ENCODE data around the gene FNDC3A. TPM values are rescaled to one million over a fixed set of nuclear protein-coding genes. Genes with fewer than 3 reads are reported as not detected.

The FNDC3A gene
- total RNA-seq, 1 experiment from 2014 or later, result 24.3 TPM

DNA sequence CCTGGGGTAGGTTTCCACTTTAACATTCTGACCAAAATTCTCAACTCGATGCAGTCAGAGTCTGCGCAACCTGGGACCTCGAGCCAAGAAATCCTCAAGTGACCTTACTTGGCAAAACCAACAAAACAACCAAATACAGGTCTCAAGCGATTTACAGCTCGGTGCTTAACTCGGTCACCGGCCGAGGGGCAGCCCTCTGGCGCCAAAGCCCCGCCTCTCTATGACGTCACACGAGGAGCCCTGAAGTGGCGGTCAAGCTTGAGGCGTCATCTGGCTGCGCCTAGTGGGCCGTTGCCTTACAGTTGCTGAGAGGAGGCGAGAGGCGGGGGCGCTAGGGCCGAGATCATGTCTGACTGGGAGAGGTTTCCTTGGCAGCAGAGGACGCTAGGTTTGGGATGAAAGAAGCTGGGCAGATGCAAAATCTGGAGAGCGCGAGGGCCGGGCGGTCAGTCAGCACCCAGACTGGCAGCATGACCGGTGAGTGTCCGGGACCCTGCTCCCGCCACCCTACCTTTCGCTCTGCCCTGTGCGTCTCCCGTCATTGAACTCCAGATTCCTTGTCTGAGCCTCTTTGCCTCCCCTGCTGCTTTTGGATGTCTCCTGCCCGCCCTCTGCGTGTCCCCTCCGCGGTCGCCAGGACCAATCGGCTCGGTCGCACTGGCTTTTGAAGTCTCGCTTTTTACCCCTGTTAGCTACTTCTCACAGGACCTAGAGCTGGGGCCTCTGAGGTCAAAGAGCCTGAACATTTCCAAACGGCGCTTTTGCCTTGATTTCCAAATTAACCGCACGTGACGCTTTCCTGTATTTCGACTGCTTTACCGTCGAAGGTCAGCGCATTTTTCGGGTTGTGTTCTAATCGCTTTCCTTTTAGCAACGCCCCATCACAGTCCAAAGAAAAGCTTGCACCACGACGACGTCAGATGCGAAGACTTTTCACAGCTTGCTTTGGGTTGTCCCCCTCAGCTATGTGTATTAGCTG is 272.2 kb downstream of the FNDC3A start, which contains the start of gene CDADC1:
Gene CDADC1, plus strand, starts transcription at position 283 of the 979 bp plus-strand sequence. Its CDS starts 113 bp downstream, at position 396.
- in situ Hi-C loops (cut with HindIII; ENCODE audit: low pct_unique_long_range_greater_than_20kb, low sequenced_read_pairs), result no loop called here
- POLR2A ChIA-PET, result interaction anchor here (0.7 kb wide), 1 partner anchor 1013 kb away, joined by 6 read pairs; no protein-coding TSS in a partner anchor
- CTCF ChIA-PET, result no interaction called here

DNA sequence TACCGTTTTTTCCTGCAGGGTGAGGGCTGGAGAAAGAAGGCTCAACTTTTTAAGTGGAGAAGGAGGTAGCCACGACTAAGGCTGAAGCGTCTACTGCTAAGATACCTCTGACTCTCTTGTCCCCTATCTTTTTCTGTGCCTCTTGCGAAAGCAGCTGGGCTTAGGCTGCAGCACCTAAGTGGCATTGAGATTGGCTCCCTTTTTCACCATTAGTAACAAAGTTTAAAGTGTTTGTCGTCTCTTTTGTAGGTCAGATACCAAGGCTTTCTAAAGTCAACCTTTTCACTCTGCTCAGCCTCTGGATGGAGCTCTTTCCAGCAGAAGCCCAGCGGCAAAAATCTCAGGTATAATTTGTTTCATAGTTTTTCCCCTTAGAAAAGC is 272.9 kb downstream of the FNDC3A start:
- Histone ChIP-seq H3K9me3 (ENCODE audit: control insufficient read depth, insufficient read depth, low read depth, low read length) (no peaks in the 10 kb centered on the region), H3K36me3 (ENCODE audit: control insufficient read depth, insufficient read depth, low read length) (peaks cover 4% of the 10 kb centered on the region), H3K4me1 (ENCODE audit: control insufficient read depth, insufficient read depth, low read length) (no peaks in the 10 kb centered on the region; the same call in 1 of the 2 replicates), H3K27ac (ENCODE audit: low read length) (peak overlapping the region; percentile 85), H3K4me3 (ENCODE audit: low read depth in 2 of 2, low read length in 2 of 2) (peak overlapping the region; percentile 92 to 95), H3K27me3 (ENCODE audit: control insufficient read depth, insufficient read depth, low read length) (no peaks in the 10 kb centered on the region)
- ChIA-PET POLR2A (no interaction called here), CTCF (no interaction called here)
- DNase-seq (ENCODE audit: low read depth, low spot score), result no peak
- intact Hi-C loops (cut with micrococcal nuclease; ENCODE audit: unreplicated experiment), result no loop called here
- no peak; the same call in 1 of the 2 replicates for ATAC-seq
- TF ChIP-seq, protein P1, sequence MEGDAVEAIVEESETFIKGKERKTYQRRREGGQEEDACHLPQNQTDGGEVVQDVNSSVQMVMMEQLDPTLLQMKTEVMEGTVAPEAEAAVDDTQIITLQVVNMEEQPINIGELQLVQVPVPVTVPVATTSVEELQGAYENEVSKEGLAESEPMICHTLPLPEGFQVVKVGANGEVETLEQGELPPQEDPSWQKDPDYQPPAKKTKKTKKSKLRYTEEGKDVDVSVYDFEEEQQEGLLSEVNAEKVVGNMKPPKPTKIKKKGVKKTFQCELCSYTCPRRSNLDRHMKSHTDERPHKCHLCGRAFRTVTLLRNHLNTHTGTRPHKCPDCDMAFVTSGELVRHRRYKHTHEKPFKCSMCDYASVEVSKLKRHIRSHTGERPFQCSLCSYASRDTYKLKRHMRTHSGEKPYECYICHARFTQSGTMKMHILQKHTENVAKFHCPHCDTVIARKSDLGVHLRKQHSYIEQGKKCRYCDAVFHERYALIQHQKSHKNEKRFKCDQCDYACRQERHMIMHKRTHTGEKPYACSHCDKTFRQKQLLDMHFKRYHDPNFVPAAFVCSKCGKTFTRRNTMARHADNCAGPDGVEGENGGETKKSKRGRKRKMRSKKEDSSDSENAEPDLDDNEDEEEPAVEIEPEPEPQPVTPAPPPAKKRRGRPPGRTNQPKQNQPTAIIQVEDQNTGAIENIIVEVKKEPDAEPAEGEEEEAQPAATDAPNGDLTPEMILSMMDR (IDR thresholded peaks at IDR 0.05), result peak; percentile 46
- TF ChIP-seq, protein P2, sequence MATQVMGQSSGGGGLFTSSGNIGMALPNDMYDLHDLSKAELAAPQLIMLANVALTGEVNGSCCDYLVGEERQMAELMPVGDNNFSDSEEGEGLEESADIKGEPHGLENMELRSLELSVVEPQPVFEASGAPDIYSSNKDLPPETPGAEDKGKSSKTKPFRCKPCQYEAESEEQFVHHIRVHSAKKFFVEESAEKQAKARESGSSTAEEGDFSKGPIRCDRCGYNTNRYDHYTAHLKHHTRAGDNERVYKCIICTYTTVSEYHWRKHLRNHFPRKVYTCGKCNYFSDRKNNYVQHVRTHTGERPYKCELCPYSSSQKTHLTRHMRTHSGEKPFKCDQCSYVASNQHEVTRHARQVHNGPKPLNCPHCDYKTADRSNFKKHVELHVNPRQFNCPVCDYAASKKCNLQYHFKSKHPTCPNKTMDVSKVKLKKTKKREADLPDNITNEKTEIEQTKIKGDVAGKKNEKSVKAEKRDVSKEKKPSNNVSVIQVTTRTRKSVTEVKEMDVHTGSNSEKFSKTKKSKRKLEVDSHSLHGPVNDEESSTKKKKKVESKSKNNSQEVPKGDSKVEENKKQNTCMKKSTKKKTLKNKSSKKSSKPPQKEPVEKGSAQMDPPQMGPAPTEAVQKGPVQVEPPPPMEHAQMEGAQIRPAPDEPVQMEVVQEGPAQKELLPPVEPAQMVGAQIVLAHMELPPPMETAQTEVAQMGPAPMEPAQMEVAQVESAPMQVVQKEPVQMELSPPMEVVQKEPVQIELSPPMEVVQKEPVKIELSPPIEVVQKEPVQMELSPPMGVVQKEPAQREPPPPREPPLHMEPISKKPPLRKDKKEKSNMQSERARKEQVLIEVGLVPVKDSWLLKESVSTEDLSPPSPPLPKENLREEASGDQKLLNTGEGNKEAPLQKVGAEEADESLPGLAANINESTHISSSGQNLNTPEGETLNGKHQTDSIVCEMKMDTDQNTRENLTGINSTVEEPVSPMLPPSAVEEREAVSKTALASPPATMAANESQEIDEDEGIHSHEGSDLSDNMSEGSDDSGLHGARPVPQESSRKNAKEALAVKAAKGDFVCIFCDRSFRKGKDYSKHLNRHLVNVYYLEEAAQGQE (IDR thresholded peaks at IDR 0.05; ENCODE audit: insufficient read depth in 1 of 2, low read depth in 2 of 2, low read length in 1 of 2), result no peak
- in situ Hi-C loops (cut with HindIII; ENCODE audit: low pct_unique_long_range_greater_than_20kb, low sequenced_read_pairs), result no loop called here
- BruUV-seq (replicated peaks), result no TSS peak

More for the DNA sequence above, 272.2 kb downstream of the FNDC3A start, which contains the start of gene CDADC1:
- TF ChIP-seq, protein P1 (IDR thresholded peaks at IDR 0.05), result no peak
- TF ChIP-seq SIN3A (IDR thresholded peaks at IDR 0.05; ENCODE audit: borderline replicate concordance, insufficient read depth, low read depth, low read length) (peak; percentile 82; the same call in 1 of the 2 replicates), TCF7L2 (IDR thresholded peaks at IDR 0.05; ENCODE audit: low read depth, low read length) (peak; percentile 76), POLR2AphosphoS5 (IDR thresholded peaks at IDR 0.05; ENCODE audit: low read depth, low read length) (peak; percentile 76)
- TF ChIP-seq, protein P2 (IDR thresholded peaks at IDR 0.05; ENCODE audit: insufficient read depth in 1 of 2, low read depth in 2 of 2, low read length in 1 of 2), result no peak; a peak in 1 of 4 replicates
- Histone ChIP-seq H3K9me3 (ENCODE audit: control insufficient read depth, insufficient read depth, low read depth, low read length) (no peaks in the 10 kb centered on the region), H3K27ac (ENCODE audit: low read length) (peak within 1 kb of the TSS; percentile 85), H3K27me3 (ENCODE audit: control insufficient read depth, insufficient read depth, low read length) (no peaks in the 10 kb centered on the region), H3K4me3 (ENCODE audit: low read depth in 2 of 2, low read length in 2 of 2) (peak within 1 kb of the TSS; percentile 92 to 95), H3K4me1 (ENCODE audit: control insufficient read depth, insufficient read depth, low read length) (no peaks in the 10 kb centered on the region; the same call in 1 of the 2 replicates), H3K36me3 (ENCODE audit: control insufficient read depth, insufficient read depth, low read length) (peaks cover 4% of the 10 kb centered on the region)
- DNase-seq (ENCODE audit: low read depth, low spot score), result peak; percentile 55
- ATAC-seq, result peak; percentile 98
- BruUV-seq (replicated peaks), result no TSS peak
- intact Hi-C loops (cut with micrococcal nuclease; ENCODE audit: unreplicated experiment), result no loop called here
